HG03460 (cell line): ENCODE measurements around the gene SMAD3.

Experiments
- ATAC-seq: cut with Tn5 transposase; IDR thresholded peaks from one replicate; pipeline ENCODE4 v1.9.1; 2021; ENCODE audit not compliant: unreplicated experiment

Gene SMAD3

GRCh38 chr15:67035886-67036285, 29.5 kb upstream of the SMAD3 start:
- no peak for ATAC-seq

DNA sequence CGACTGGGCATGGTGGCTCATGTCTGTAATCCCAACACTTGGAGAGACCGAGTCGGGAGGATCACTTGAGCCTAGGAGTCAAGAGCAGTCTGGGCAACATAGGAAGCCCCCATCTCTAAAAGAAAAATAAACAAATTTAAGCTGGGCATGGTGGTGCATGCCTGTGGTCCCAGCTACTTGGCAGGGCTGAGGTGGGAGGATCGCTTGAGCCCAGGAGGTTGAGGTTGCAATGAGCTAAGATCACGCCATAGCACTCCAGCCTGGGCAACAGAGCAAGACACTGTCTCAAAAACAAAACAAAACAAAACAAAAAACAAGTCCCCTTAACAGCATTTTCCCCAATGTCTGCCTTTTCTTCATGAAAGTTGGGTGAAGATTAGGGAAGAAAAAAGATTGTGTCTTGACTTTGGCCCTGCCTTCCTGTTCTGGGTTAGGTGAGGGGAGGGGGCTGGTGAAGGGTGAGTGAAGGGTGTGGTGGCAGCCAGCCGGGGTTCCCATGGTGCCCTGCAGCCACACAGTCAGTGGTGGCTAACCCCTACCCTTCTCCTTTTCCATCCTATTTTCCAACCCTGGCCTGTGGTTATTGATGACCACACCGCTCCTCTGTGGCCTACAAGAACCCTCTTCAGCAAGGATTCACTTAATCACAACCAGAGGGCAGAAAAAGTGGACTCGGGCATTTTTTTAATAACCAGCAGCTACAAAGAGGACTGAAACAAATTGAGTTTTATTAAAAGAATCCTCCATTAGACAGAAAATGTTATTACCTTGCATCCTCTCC, 28.4 kb upstream of the SMAD3 start:
- no peak for ATAC-seq

DNA sequence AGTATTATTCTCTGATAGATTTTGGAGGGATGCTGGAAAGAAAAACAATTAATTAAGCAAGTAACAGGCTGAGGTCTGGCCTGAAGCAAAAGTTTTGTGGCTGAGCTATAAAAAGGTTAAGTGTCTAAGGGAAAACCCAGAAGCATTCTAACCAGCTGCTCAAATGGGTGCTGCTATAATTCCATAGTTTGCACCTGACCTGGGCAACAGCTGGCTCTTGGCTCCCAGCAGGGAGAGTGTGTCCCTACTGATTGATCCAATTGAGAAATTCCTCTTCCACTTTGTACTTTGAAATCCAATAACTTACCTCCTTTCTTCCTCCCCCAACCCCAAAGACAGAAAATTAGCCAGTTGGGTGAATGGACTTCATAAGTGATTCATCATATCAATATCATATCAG, 27.7 kb upstream of the SMAD3 start:
- ATAC-seq = no peak

DNA sequence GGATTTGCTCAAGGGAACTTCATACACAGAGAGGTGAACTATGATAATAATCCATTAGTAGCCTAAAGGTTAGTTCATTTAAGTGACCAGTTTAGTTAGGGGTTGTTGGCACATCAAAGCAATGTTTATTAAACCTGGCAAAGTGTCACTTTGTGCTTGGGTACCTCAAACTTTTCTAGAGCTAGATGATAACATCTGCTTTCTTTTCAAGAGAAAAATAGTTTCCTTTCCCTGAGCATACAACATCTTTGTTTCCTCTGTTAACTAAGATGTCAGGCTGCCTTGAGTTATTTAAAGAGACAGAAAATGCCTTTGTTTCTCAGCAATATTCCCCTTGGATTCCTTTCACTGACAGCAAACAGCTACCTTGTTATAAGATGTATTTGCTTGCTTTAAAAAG, 26.7 kb upstream of the SMAD3 start:
- ATAC-seq = no peak

DNA sequence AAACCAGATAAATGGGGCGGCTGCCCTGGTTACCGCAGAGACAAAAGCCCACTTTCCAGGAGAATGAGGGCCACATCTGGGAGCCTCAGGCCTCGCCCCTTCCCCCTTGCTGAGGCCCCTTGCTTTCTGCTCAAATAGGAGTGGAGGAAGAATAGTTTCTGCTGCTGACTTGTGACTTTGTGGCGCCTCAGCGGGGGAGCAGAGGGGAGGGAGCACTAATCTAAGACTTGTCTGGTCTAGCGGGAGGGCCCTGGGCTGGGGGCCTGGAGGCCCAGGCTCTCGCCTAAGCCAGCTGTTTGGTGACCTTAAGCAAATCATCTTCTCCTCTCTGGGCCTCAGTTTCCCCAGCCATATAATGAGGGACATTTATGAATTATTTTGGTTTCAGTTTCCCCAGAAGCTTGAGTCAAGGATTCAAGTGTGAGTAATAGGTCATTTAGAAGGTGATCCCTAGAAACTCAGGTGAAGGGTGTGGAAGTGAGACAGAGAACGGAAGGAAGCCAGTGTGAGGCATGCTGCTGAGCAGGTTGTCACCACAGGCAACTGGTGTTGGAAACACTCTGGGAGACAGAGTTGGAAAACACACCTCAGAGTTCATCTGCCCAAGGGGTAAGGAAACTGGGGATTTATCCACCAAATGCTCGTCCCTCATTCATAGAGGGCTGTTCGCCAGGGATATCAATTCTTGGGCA, 25.9 kb upstream of the SMAD3 start:
- no peak for ATAC-seq

GRCh38 chr15:67040277-67040676, 25.1 kb upstream of the SMAD3 start:
- ATAC-seq = no peak

DNA sequence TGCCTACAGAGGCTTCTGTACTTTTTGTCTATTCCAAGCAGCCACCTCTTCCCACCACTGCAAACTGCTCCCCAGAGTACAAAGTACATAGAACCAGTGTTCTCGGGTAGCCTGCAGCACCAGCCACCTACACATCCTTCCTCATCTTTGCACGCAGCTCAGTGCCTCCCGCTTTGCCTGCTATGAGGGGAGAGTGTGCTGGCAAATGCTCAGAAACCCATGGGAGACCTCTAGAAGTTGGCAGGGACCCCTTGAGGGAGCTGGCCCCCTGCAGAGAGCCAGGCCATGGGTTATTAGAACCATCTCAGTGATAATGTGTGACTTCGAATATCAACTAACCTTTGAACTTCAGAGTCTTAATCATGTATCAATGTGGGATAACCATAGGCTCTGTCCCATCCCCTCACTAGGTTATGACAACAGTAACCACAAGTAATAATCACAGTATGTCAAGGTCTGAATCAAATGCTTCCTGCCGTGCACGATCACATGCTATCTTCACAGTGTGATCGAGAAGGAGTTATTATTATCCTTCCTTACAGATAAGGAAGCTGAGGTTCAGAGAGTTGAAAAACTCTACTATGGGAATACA, 22.8 kb upstream of the SMAD3 start:
- ATAC-seq = no peak

DNA sequence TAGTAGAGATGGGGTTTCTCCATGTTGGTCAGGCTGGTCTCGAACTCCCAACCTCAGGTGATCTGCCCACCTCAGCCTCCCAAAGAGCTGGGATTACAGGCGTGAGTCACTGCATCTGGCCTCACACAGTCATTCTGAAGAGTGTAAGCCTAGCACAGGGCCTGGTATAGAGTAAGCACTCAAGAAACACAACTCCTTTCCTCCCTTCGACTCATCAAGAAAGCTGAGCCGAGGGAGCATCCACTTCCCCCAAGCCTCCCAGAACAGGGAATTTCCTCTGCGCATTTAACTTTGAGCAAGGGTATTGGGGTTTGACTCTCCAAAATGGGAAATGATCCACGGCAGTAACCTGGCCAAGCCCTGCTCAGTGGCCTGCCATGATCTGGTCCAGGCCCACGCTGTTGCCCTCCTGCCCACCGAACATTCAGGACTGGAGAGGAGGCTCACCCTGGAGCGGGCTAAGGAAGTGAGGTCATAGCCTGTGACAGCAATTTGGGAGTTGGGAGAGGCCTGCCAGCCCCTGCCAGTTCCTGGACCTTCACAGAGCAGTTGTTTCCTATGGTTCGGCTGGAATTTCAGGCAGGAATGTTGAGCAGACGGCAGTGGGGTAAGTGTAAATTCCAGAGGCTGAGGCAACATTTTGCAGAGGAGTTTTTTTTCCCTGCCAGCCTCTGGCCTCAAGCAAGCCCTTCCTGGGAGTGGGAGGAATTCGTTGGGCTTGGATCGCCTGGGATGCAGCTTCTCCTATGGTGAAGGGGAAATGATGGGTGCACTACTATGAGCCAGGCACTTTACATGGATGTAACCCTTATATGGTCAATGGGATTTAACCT, 21.2 kb upstream of the SMAD3 start:
- ATAC-seq = no peak

DNA sequence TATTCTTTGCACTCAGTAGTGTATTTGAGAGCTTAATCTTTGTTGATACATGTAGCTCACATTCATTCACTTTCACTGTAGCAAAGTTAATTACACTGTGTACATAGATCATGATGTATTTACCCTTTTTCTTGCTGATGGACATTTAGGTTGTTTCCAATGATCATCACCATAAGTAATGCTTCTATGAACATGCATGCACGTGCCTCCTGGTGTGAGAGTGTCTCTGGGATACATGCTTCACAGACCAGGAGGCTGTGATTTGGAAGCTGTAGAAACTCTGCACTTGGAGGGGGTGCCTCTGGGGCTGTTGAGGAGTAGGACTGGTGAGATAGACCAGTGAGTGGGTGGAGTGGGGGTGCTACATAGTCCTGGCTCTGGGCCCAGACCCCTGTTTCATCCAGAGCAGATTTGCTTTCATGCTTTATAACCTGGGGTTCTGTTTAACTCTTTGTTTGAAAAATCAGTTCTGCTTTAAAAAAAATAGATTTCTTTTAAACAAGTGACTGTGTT, 18.2 kb upstream of the SMAD3 start:
- no peak for ATAC-seq

GRCh38 chr15:67048281-67049279, 16.8 kb upstream of the SMAD3 start:
- ATAC-seq = no peak

GRCh38 chr15:67049351-67050044, 15.9 kb upstream of the SMAD3 start:
- no peak for ATAC-seq

DNA sequence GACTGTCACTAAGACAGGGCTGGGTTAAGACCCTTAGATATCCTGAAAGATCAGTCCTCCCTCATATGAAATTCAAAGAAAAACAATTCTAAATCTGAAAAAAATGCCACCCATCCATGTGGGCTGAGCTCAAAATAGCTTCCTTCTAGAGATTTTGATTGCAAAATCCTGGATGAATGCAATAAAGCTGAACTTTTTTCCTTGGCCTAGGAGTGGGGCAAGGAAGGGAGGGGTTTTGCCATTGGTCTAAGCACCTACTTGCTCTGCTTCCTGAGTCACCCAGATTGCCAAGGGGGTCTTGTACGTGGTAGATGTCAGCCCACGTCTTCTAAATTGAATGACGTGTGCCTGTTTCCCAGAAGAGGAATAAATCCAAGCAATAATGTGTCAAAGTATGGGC, 15.3 kb upstream of the SMAD3 start:
- no peak for ATAC-seq

GRCh38 chr15:67050522-67051087, 14.8 kb upstream of the SMAD3 start:
- ATAC-seq = no peak

GRCh38 chr15:67051088-67052045, 14.0 kb upstream of the SMAD3 start:
- no peak for ATAC-seq

DNA sequence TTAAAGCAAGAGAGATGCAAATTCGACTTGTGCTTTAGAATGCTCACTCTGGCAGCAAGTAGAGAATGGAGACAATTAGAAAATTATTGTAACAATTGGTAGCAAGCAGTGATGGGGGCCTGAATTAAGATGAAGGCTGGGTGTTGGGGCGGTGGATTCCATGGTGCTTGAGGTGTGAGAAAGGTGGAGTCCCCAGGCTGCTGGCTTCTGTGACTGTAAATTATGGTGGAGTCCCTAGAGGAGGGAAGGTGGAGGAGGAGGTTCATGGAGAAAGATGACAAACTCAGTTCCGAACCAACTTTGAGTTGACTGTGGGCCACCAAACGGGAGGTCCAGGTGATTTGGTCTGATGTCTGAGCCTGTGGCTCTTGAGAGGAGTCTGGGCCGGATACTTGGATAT, 10.7 kb upstream of the SMAD3 start:
- ATAC-seq = no peak

- no peak for ATAC-seq
These were observed 6.3 kb upstream of the SMAD3 start for GRCh38 chr15:67059127-67059553.

DNA sequence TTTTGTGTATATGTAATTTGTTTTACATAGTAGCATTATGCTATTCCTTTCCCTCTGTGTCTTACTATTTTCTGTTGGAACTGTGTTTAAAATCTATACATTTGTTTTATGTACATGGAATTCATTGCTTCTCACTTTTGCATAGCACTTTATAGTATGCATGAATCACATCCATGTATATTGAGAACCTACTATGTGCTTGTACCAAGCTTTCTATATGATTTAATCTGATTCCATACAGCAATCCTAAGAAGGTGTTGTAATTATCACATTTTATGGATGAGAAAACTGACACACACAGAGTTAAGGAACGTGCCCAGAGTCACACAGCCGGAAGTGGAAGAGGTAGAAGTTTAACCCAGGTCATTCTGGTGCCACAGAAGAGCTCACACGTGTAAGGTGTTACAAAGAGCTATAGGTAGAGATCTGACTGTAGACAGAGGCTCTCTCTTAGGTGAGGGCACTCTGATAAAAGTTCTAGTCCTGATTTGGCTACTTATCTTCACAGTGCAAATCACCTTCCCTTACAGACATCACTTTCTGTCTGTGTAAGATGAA, 3.5 kb upstream of the SMAD3 start:
- ATAC-seq = no peak
